Activated T-helper 2 cell treated with anti-CD3 and anti-CD28 coated beads, Interferon-gamma antibody, Interleukin-2, Interleukin-4, amounts not matched to agents 10 μg/mL and 5 μg/mL and 100 μg/mL, durations not matched to agents 14 hours and 24 hours and 36 hours (primary cell): Measurements from ENCODE around the gene RASGEF1C. TPM values are rescaled to one million over a fixed set of nuclear protein-coding genes. Genes with fewer than 3 reads are reported as not detected.

Experiments used
- DNase-seq: peaks from one replicate; pipeline ENCODE4 v3.0.0; 2021; ENCODE audit warnings: low spot score
- H3K27ac Mint-ChIP-seq: one replicate; pipeline ENCODE4 v1.8.0; 2021; ENCODE audit warnings: mixed read lengths
- H3K27me3 Mint-ChIP-seq: one replicate; pipeline ENCODE4 v1.8.0; 2021; ENCODE audit warnings: low read depth, mixed read lengths
- H3K36me3 Mint-ChIP-seq: one replicate; pipeline ENCODE4 v1.8.0; 2021; ENCODE audit warnings: low read depth, mixed read lengths
- H3K4me1 Mint-ChIP-seq: one replicate; pipeline ENCODE4 v1.8.0; 2021; ENCODE audit warnings: low read depth, mixed read lengths
- H3K4me3 Mint-ChIP-seq: one replicate; pipeline ENCODE4 v1.8.0; 2021; ENCODE audit warnings: low read depth, mild to moderate bottlenecking, moderate library complexity, mixed read lengths
- H3K9me3 Mint-ChIP-seq: one replicate; pipeline ENCODE4 v1.8.0; 2021; ENCODE audit warnings: mixed read lengths
- intact Hi-C: fragments of 100-400 bp; cut with micrococcal nuclease; formaldehyde crosslinking; loops from one replicate; pipeline ENCODE4 v1.15.1; 2023
- total RNA-seq: library from RNA; stranded (reverse); gene quantifications from 2 replicates; pipeline ENCODE4 v1.2.3, GENCODE V29; 2022

The RASGEF1C gene
- total RNA-seq, 1 donor from 2014 or later: not detected

GRCh38 chr5:180208038-180208434 is 975 bp downstream of the RASGEF1C start:
- intact Hi-C loops: loop anchor here (2.0 kb wide), 1 partner anchor 81 kb away; no protein-coding TSS in a partner anchor
- Mint-ChIP-seq H3K4me1 (peaks cover 2% of the 10 kb centered on the region), H3K27ac (no peak overlapping the region), H3K36me3 (no peaks in the 10 kb centered on the region), H3K9me3 (no peaks in the 10 kb centered on the region), H3K27me3 (peaks cover 25% of the 10 kb centered on the region), H3K4me3 (no peak overlapping the region)
- no peak for DNase-seq

- intact Hi-C loops: no loop called here
- Mint-ChIP-seq H3K9me3 (no peaks in the 10 kb centered on the region), H3K27ac (no peak overlapping the region), H3K27me3 (peaks cover 25% of the 10 kb centered on the region), H3K4me3 (no peak overlapping the region), H3K36me3 (no peaks in the 10 kb centered on the region), H3K4me1 (peaks cover 2% of the 10 kb centered on the region)
- no peak for DNase-seq
These were observed 1.4 kb downstream of the RASGEF1C start for GRCh38 chr5:180207593-180207992.

GRCh38 chr5:180206993-180207392 is 2.0 kb downstream of the RASGEF1C start:
- DNase-seq: no peak
- intact Hi-C loops: no loop called here
- Mint-ChIP-seq H3K9me3 (no peaks in the 10 kb centered on the region), H3K27ac (no peak overlapping the region), H3K27me3 (peaks cover 25% of the 10 kb centered on the region), H3K4me3 (peak overlapping the region; percentile 5), H3K36me3 (no peaks in the 10 kb centered on the region), H3K4me1 (peaks cover 2% of the 10 kb centered on the region)

GRCh38 chr5:180205916-180206315 is 3.1 kb downstream of the RASGEF1C start:
- H3K9me3 Mint-ChIP-seq: no peaks in the 10 kb centered on the region
- H3K4me1 Mint-ChIP-seq: peaks cover 2% of the 10 kb centered on the region
- no peak overlapping the region for H3K27ac Mint-ChIP-seq
- no peak for DNase-seq
- intact Hi-C loops: no loop called here
- peaks cover 25% of the 10 kb centered on the region for H3K27me3 Mint-ChIP-seq
- no peak overlapping the region for H3K4me3 Mint-ChIP-seq
- no peaks in the 10 kb centered on the region for H3K36me3 Mint-ChIP-seq

GRCh38 chr5:180204276-180204819 is 4.7 kb downstream of the RASGEF1C start:
- DNase-seq: no peak
- H3K36me3 Mint-ChIP-seq: no peaks in the 10 kb centered on the region
- no peak overlapping the region for H3K27ac Mint-ChIP-seq
- peaks cover 19% of the 10 kb centered on the region for H3K27me3 Mint-ChIP-seq
- H3K9me3 Mint-ChIP-seq: no peaks in the 10 kb centered on the region
- H3K4me3 Mint-ChIP-seq: no peak overlapping the region
- peaks cover 2% of the 10 kb centered on the region for H3K4me1 Mint-ChIP-seq
- intact Hi-C loops: no loop called here

- H3K9me3 Mint-ChIP-seq: no peaks in the 10 kb centered on the region
These were observed 6.0 kb downstream of the RASGEF1C start for GRCh38 chr5:180202939-180203573.

GRCh38 chr5:180201051-180201987 is 7.7 kb downstream of the RASGEF1C start:
- H3K4me3 Mint-ChIP-seq: no peak overlapping the region
- DNase-seq: no peak
- H3K27ac Mint-ChIP-seq: no peak overlapping the region
- peaks cover 2% of the 10 kb centered on the region for H3K27me3 Mint-ChIP-seq
- no peaks in the 10 kb centered on the region for H3K9me3 Mint-ChIP-seq
- no peaks in the 10 kb centered on the region for H3K36me3 Mint-ChIP-seq
- intact Hi-C loops: no loop called here
- no peaks in the 10 kb centered on the region for H3K4me1 Mint-ChIP-seq

More at GRCh38 chr5:180202939-180203573, 6.0 kb downstream of the RASGEF1C start:
- H3K27ac Mint-ChIP-seq: no peak overlapping the region
- DNase-seq: no peak
- peaks cover 14% of the 10 kb centered on the region for H3K27me3 Mint-ChIP-seq
- H3K36me3 Mint-ChIP-seq: no peaks in the 10 kb centered on the region
- H3K4me1 Mint-ChIP-seq: peaks cover 2% of the 10 kb centered on the region
- intact Hi-C loops: no loop called here
- H3K4me3 Mint-ChIP-seq: no peak overlapping the region

GRCh38 chr5:180199390-180199789 is 9.6 kb downstream of the RASGEF1C start:
- Mint-ChIP-seq H3K4me1 (no peaks in the 10 kb centered on the region), H3K4me3 (no peak overlapping the region), H3K27ac (no peak overlapping the region), H3K9me3 (no peaks in the 10 kb centered on the region), H3K36me3 (no peaks in the 10 kb centered on the region), H3K27me3 (no peaks in the 10 kb centered on the region)
- intact Hi-C loops: no loop called here
- no peak for DNase-seq

- H3K36me3 Mint-ChIP-seq: no peaks in the 10 kb centered on the region
- H3K4me1 Mint-ChIP-seq: no peaks in the 10 kb centered on the region
- no peak for DNase-seq
- H3K27me3 Mint-ChIP-seq: no peaks in the 10 kb centered on the region
- no peak overlapping the region for H3K27ac Mint-ChIP-seq
- intact Hi-C loops: no loop called here
- H3K4me3 Mint-ChIP-seq: no peak overlapping the region
- H3K9me3 Mint-ChIP-seq: no peaks in the 10 kb centered on the region
These were observed 10.8 kb downstream of the RASGEF1C start for GRCh38 chr5:180198208-180198607.

- no peak for DNase-seq
- intact Hi-C loops: no loop called here
- no peaks in the 10 kb centered on the region for H3K27me3 Mint-ChIP-seq
- H3K4me1 Mint-ChIP-seq: no peaks in the 10 kb centered on the region
- no peak overlapping the region for H3K4me3 Mint-ChIP-seq
- H3K9me3 Mint-ChIP-seq: no peaks in the 10 kb centered on the region
- H3K36me3 Mint-ChIP-seq: no peaks in the 10 kb centered on the region
- no peak overlapping the region for H3K27ac Mint-ChIP-seq
These were observed 11.9 kb downstream of the RASGEF1C start for GRCh38 chr5:180197016-180197702.

- H3K9me3 Mint-ChIP-seq: no peaks in the 10 kb centered on the region
- intact Hi-C loops: no loop called here
- no peak overlapping the region for H3K4me3 Mint-ChIP-seq
- H3K27ac Mint-ChIP-seq: no peak overlapping the region
- H3K27me3 Mint-ChIP-seq: no peaks in the 10 kb centered on the region
- no peak for DNase-seq
- no peaks in the 10 kb centered on the region for H3K36me3 Mint-ChIP-seq
- H3K4me1 Mint-ChIP-seq: no peaks in the 10 kb centered on the region
These were observed 14.3 kb downstream of the RASGEF1C start for GRCh38 chr5:180194410-180195345.
